Measurements from ENCODE around the gene BMPR1A. TPM values are rescaled to one million over a fixed set of nuclear protein-coding genes. Genes with fewer than 3 reads are reported as not detected.

Gene BMPR1A
- polyA plus RNA-seq, 1 donor (not counting 4 experiments of a cell fraction or from before 2014, with no cell fraction given): 22.2 TPM

DNA sequence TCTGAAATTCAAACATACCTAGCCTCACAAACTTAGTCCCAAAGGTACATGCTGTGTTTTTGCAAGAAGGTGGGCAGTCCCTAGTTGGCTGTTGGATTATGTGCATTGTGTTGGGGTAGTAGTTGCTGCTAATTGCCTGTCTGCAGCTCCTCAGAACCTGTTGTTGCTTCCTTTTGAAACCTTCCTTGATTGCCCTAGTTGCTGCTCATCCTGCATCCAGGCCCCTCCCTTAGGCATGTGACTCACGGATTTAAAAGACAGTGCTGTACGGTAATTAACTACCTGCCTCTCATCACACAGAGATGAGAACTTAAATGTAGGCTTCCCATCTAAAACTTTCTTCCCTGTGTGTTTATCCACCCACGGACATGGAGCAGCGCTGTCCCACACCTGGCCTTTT, 67.7 kb downstream of the BMPR1A start:
- H3K4me1 ChIP-seq (ENCODE audit: control insufficient read depth, extremely low read depth, insufficient read depth, low read length): no peaks in the 10 kb centered on the region
- DNase-seq (ENCODE audit: low read depth, low spot score): no peak
- H3K4me3 ChIP-seq (ENCODE audit: control insufficient read depth in 2 of 3, extremely low read depth in 1 of 3, insufficient read depth in 2 of 3, low read depth in 1 of 3, low read length in 3 of 3): no peak overlapping the region
- FAIRE-seq: peak; percentile 17
- no peak overlapping the region for H2AFZ ChIP-seq (ENCODE audit: control insufficient read depth, low read length)
- H3K9me3 ChIP-seq (ENCODE audit: control insufficient read depth, low read depth, low read length): no peaks in the 10 kb centered on the region
- H4K20me1 ChIP-seq (ENCODE audit: control insufficient read depth, extremely low read depth, insufficient read depth, low read length): no peaks in the 10 kb centered on the region
- dilution Hi-C loops (cut with MboI; ENCODE audit: extremely low pct_ligation_motif_present, low sequenced_read_pairs): no loop called here
- TF ChIP-seq EZH2 (IDR thresholded peaks at IDR 0.05; ENCODE audit: low read length) (no peak), CTCF (optimal IDR thresholded peaks at IDR 0.05 in 1 of 3, IDR thresholded peaks at IDR 0.05 in 1 of 3, conservative IDR thresholded peaks at IDR 0.05 in 1 of 3; ENCODE audit: extremely low read depth in 1 of 3, insufficient read depth in 2 of 3, low read length in 3 of 3) (no peak)
- H3K9me1 ChIP-seq (ENCODE audit: control insufficient read depth, extremely low read depth, insufficient read depth, low read length): no peaks in the 10 kb centered on the region
- H3K79me2 ChIP-seq (ENCODE audit: control insufficient read depth, insufficient read depth, low read length): peaks cover 30% of the 10 kb centered on the region
- H3K27ac ChIP-seq (ENCODE audit: control insufficient read depth, insufficient read depth, low read length): no peak overlapping the region
- H3K27me3 ChIP-seq (ENCODE audit: control insufficient read depth, extremely low read depth, insufficient read depth, low read length): no peaks in the 10 kb centered on the region
- no peaks in the 10 kb centered on the region for H3K36me3 ChIP-seq (ENCODE audit: control insufficient read depth in 2 of 2, extremely low read depth in 1 of 2, insufficient read depth in 2 of 2, low read length in 2 of 2)
- no peak overlapping the region for H3K4me2 ChIP-seq (ENCODE audit: control insufficient read depth, extremely low read depth, insufficient read depth, low read depth, low read length)
- no peak overlapping the region for H3K9ac ChIP-seq (ENCODE audit: control insufficient read depth, extremely low read depth, insufficient read depth, low read length)

- H3K4me2 ChIP-seq (ENCODE audit: control insufficient read depth, extremely low read depth, insufficient read depth, low read depth, low read length): no peak overlapping the region
- H3K9ac ChIP-seq (ENCODE audit: control insufficient read depth, extremely low read depth, insufficient read depth, low read length): no peak overlapping the region
- H2AFZ ChIP-seq (ENCODE audit: control insufficient read depth, low read length): no peak overlapping the region
- H3K36me3 ChIP-seq (ENCODE audit: control insufficient read depth in 2 of 2, extremely low read depth in 1 of 2, insufficient read depth in 2 of 2, low read length in 2 of 2): no peaks in the 10 kb centered on the region
- DNase-seq (ENCODE audit: low read depth, low spot score) (no peak), FAIRE-seq (no peak)
- peaks cover 33% of the 10 kb centered on the region for H3K79me2 ChIP-seq (ENCODE audit: control insufficient read depth, insufficient read depth, low read length)
- TF ChIP-seq CTCF (optimal IDR thresholded peaks at IDR 0.05 in 1 of 3, IDR thresholded peaks at IDR 0.05 in 1 of 3, conservative IDR thresholded peaks at IDR 0.05 in 1 of 3; ENCODE audit: extremely low read depth in 1 of 3, insufficient read depth in 2 of 3, low read length in 3 of 3) (no peak), EZH2 (IDR thresholded peaks at IDR 0.05; ENCODE audit: low read length) (no peak)
- no peak overlapping the region for H3K27ac ChIP-seq (ENCODE audit: control insufficient read depth, insufficient read depth, low read length)
- H3K4me1 ChIP-seq (ENCODE audit: control insufficient read depth, extremely low read depth, insufficient read depth, low read length): no peaks in the 10 kb centered on the region
- H3K27me3 ChIP-seq (ENCODE audit: control insufficient read depth, extremely low read depth, insufficient read depth, low read length): no peaks in the 10 kb centered on the region
- no peak overlapping the region for H3K4me3 ChIP-seq (ENCODE audit: control insufficient read depth in 2 of 3, extremely low read depth in 1 of 3, insufficient read depth in 2 of 3, low read depth in 1 of 3, low read length in 3 of 3)
- peaks cover 2% of the 10 kb centered on the region for H3K9me1 ChIP-seq (ENCODE audit: control insufficient read depth, extremely low read depth, insufficient read depth, low read length)
- dilution Hi-C loops (cut with MboI; ENCODE audit: extremely low pct_ligation_motif_present, low sequenced_read_pairs): no loop called here
- no peaks in the 10 kb centered on the region for H4K20me1 ChIP-seq (ENCODE audit: control insufficient read depth, extremely low read depth, insufficient read depth, low read length)
- no peaks in the 10 kb centered on the region for H3K9me3 ChIP-seq (ENCODE audit: control insufficient read depth, low read depth, low read length)
These were observed 68.9 kb downstream of the BMPR1A start for GRCh38 chr10:86825366-86825765.
